ENCODE results near the gene ZNF865. TPM values are rescaled to one million over a fixed set of nuclear protein-coding genes. Genes with fewer than 3 reads are reported as not detected.
A peak's percentile ranks its signal among the peaks of the same experiment; 100 is the strongest.

Gene ZNF865
- total and polyA plus RNA-seq, 2 of the 4 experiments (the other 2 are of a cell fraction): under 0.01 to 4.6 TPM

DNA sequence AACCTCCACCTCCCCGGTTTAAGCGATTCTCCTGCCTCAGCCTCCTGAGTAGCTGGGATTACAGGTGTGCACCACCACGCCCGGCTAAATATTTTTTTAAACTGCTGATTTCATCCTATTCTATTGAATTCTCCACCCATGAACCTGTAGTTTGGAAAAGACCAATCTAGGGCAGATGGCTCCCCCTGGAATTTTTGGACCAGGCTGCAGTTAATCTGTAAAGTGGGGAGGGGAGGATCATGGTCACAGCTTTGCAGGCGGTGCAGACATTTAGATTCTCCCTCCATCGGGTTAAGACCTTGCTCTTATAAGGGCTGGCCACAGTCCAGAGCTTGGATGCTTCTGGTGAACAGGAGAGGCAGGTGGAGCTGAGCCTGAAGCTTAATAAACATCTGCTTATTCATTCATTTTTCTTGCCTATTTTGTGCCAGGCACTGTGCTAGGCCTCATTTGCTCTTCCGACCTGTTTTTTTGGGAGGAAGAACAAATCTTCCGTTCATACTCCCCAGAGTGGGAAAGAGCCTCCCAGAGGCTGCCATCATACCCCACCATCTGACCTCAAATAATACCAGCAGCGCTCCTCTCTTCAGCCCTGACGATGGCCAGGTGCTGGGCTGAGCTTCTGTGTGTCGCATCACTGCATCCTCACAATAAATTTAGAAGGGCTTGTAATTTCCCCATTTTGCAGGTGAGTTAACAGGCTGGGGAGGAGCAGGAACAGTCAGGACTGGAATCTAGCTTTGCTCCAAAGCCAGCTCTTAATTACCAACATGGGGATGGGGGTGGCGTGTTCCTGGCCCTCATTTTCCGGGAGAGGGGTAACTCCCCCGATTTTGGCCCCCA, 41.7 kb downstream of the ZNF865 start:
- BruUV-seq (replicated peaks): no TSS peak

More for the DNA sequence above, 41.7 kb downstream of the ZNF865 start:
- WGBS, 2 experiments (ENCODE audit: extremely low coverage in 2 of 2, insufficient read length in 1 of 2): 100% methylated on average over 2 of the region's 14 CpGs; no CpG with 5 or more reads in 1 of the 2 experiments
- Histone ChIP-seq H4K8ac (ENCODE audit: low read depth in 2 of 2, low read length in 2 of 2) (peak overlapping the region; percentile 87 to 100; a peak in 3 of 4 replicates), H2AFZ (replicated peaks; ENCODE audit: low read length, poor library complexity) (peak overlapping the region; percentile 95), H3K9me3 (ENCODE audit: control insufficient read depth, insufficient read depth, low read length) (no peaks in the 10 kb centered on the region), H3K4ac (ENCODE audit: low read depth, low read length) (peak overlapping the region; percentile 84), H2BK5ac (ENCODE audit: low read depth, low read length, poor library complexity, severe bottlenecking) (no peak overlapping the region), H3K9ac (ENCODE audit: low read depth, low read length) (peak overlapping the region; percentile 44), H3K4me3 (ENCODE audit: insufficient read depth, low read depth, low read length) (peak overlapping the region; percentile 86), H3K79me1 (ENCODE audit: low read depth in 1 of 2, low read length in 2 of 2) (peaks cover 22 to 56% of the 10 kb centered on the region in 2 experiments), H2AK9ac (replicated peaks; ENCODE audit: low read depth, low read length, poor library complexity) (peak overlapping the region; percentile 97), H3K18ac (ENCODE audit: low read depth, low read length) (no peak overlapping the region), H3K4me2 (ENCODE audit: low read depth, low read length) (peak overlapping the region; percentile 71), H4K91ac (ENCODE audit: insufficient read depth, low read depth, low read length) (peak overlapping the region; percentile 78; the same call in 1 of the 2 replicates), H3K36me3 (ENCODE audit: control insufficient read depth, insufficient read depth, low read length) (peaks cover 17% of the 10 kb centered on the region), H2BK20ac (ENCODE audit: low read depth, low read length) (no peak overlapping the region), H3K23ac (ENCODE audit: low read depth, low read length) (no peak overlapping the region; the same call in 1 of the 2 replicates), H4K5ac (ENCODE audit: low read depth, low read length) (peak overlapping the region; percentile 31), H3K4me1 (ENCODE audit: control insufficient read depth, insufficient read depth, low read length) (peaks cover 14% of the 10 kb centered on the region), H2BK15ac (ENCODE audit: low read depth, low read length) (no peak overlapping the region), H3K56ac (ENCODE audit: extremely low read depth, insufficient read depth, low read length) (no peak overlapping the region; the same call in 1 of the 2 replicates), H3K27me3 (ENCODE audit: control insufficient read depth, insufficient read depth, low read length) (no peaks in the 10 kb centered on the region), H3K14ac (replicated peaks; ENCODE audit: low read depth, low read length) (no peak overlapping the region), H2BK120ac (ENCODE audit: low read depth, low read length) (no peak overlapping the region), H3K9me1 (ENCODE audit: insufficient read depth, low read length) (no peaks in the 10 kb centered on the region), H2AK5ac (ENCODE audit: low read depth, low read length) (peak overlapping the region; percentile 43), H4K20me1 (ENCODE audit: insufficient read depth, low read length) (no peaks in the 10 kb centered on the region), H3K27ac (ENCODE audit: insufficient read depth, low read length) (peak overlapping the region; percentile 21)
- TF ChIP-seq CEBPB (IDR thresholded peaks at IDR 0.05; ENCODE audit: low read depth, low read length) (no peak), RCOR1 (IDR thresholded peaks at IDR 0.05; ENCODE audit: insufficient replicate concordance, low read length) (no peak), RFX5 (IDR thresholded peaks at IDR 0.05; ENCODE audit: low read depth, low read length) (no peak), POLR2A (IDR thresholded peaks at IDR 0.05; ENCODE audit: low read depth, low read length) (no peak), SMC3 (IDR thresholded peaks at IDR 0.05; ENCODE audit: low read depth, low read length) (no peak), MAFK (IDR thresholded peaks at IDR 0.05; ENCODE audit: low read depth, low read length) (no peak), RAD21 (IDR thresholded peaks at IDR 0.05; ENCODE audit: low read length) (no peak), FOS (IDR thresholded peaks at IDR 0.05; ENCODE audit: low read depth, low read length) (no peak), CHD1 (IDR thresholded peaks at IDR 0.05; ENCODE audit: low read depth, low read length) (no peak), NFE2L2 (IDR thresholded peaks at IDR 0.05; ENCODE audit: low read depth, low read length) (no peak), BHLHE40 (IDR thresholded peaks at IDR 0.05; ENCODE audit: low read depth, low read length) (no peak)
- TF ChIP-seq, protein P1, sequence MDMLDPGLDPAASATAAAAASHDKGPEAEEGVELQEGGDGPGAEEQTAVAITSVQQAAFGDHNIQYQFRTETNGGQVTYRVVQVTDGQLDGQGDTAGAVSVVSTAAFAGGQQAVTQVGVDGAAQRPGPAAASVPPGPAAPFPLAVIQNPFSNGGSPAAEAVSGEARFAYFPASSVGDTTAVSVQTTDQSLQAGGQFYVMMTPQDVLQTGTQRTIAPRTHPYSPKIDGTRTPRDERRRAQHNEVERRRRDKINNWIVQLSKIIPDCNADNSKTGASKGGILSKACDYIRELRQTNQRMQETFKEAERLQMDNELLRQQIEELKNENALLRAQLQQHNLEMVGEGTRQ (IDR thresholded peaks at IDR 0.05; ENCODE audit: low read depth, low read length): no peak
- TF ChIP-seq, protein P2, sequence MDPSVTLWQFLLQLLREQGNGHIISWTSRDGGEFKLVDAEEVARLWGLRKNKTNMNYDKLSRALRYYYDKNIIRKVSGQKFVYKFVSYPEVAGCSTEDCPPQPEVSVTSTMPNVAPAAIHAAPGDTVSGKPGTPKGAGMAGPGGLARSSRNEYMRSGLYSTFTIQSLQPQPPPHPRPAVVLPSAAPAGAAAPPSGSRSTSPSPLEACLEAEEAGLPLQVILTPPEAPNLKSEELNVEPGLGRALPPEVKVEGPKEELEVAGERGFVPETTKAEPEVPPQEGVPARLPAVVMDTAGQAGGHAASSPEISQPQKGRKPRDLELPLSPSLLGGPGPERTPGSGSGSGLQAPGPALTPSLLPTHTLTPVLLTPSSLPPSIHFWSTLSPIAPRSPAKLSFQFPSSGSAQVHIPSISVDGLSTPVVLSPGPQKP (IDR thresholded peaks at IDR 0.05; ENCODE audit: borderline replicate concordance, low read depth, low read length): no peak
- no peak for DNase-seq
- ATAC-seq (ENCODE audit: low read depth): no peak
- intact Hi-C loops (cut with micrococcal nuclease): no loop called here
- in situ Hi-C loops (cut with MboI; ENCODE audit: low sequenced_read_pairs): loop anchor here (25.0 kb wide), 2 partner anchors 360 to 535 kb away; partner anchors contain the start of genes BRSK1, HSPBP1 and PPP1R12C
- ChIA-PET CTCF (interaction anchor here (1.1 kb wide), 1 partner anchor 14 kb away, joined by 6 read pairs; no protein-coding TSS in a partner anchor), POLR2A (ENCODE audit: unreplicated experiment) (no interaction called here)
- dilution Hi-C loops (cut with HindIII; ENCODE audit: low sequenced_read_pairs, unreplicated experiment): no loop called here

Measured in IMR-90 (cell line).